HepG2 (cell line): ENCODE measurements around the gene TTC32. TPM values are rescaled to one million over a fixed set of nuclear protein-coding genes. Genes with fewer than 3 reads are reported as not detected.

Source experiments
- CC2D1A ChIP-seq: sonication (generic); formaldehyde crosslinking; IDR thresholded peaks from 2 replicates; pipeline ENCODE4 v1.8.1; 2023; ENCODE audit warnings: mild to moderate bottlenecking, missing genetic modification reagents
- HOXA7 ChIP-seq: sonication (generic); formaldehyde crosslinking; IDR thresholded peaks from 2 replicates; pipeline ENCODE4 v1.8.1; 2022; ENCODE audit warnings: mild to moderate bottlenecking, missing genetic modification reagents, moderate library complexity
- KDM3A ChIP-seq: IDR thresholded peaks from 2 replicates; pipeline ENCODE4 v1.6.1; 2018; ENCODE audit warnings: low read depth, missing compliant biosample characterization
- LCORL ChIP-seq, 2 experiments: fragments of 450-650 bp in 1 of 2; sonication (generic) in 1 of 2; formaldehyde crosslinking in 1 of 2; IDR thresholded peaks; 2 replicates each; pipeline versions ENCODE4 v1.5.0 to v1.6.1; 2017 to 2020; ENCODE audit warnings: antibody characterized with exemption in 1 of 2, missing genetic modification reagents in 1 of 2
- LRRFIP1 ChIP-seq: sonication (generic); formaldehyde crosslinking; conservative IDR thresholded peaks from 2 replicates; pipeline ENCODE4 v1.4.0; 2020; ENCODE audit warnings: missing genetic modification reagents
- MEIS2 ChIP-seq: sonication (generic); formaldehyde crosslinking; IDR thresholded peaks from 2 replicates; pipeline ENCODE4 v1.9.0; 2021; ENCODE audit warnings: mild to moderate bottlenecking, missing genetic modification reagents
- NFKB2 ChIP-seq: sonication (generic); formaldehyde crosslinking; IDR thresholded peaks from 2 replicates; pipeline ENCODE4 v1.4.0; 2020; ENCODE audit warnings: missing genetic modification reagents, borderline replicate concordance
- PAX8 ChIP-seq: sonication (generic); formaldehyde crosslinking; IDR thresholded peaks from 2 replicates; pipeline ENCODE4 v1.8.0; 2022; ENCODE audit warnings: mild to moderate bottlenecking, missing genetic modification reagents, borderline replicate concordance
- POLR2AphosphoS2 ChIP-seq: IDR thresholded peaks from 2 replicates; pipeline ENCODE4 v1.6.1; 2011; ENCODE audit warnings: low read depth, low read length, improper control_type of control experiment
- RXRA ChIP-seq: sonication (generic); formaldehyde crosslinking; IDR thresholded peaks from 2 replicates; pipeline ENCODE4 v1.5.1; 2020; ENCODE audit warnings: missing genetic modification reagents
- SNAPC2 ChIP-seq: sonication (generic); formaldehyde crosslinking; IDR thresholded peaks from 2 replicates; pipeline ENCODE4 v1.8.1; 2022; ENCODE audit warnings: mild to moderate bottlenecking, missing genetic modification reagents
- TOPORS ChIP-seq: sonication (generic); formaldehyde crosslinking; IDR thresholded peaks from 2 replicates; pipeline ENCODE4 v1.8.0; 2023; ENCODE audit warnings: mild to moderate bottlenecking, missing genetic modification reagents
- ZFP90 ChIP-seq: sonication (generic); formaldehyde crosslinking; IDR thresholded peaks from 2 replicates; pipeline ENCODE4 v1.8.0; 2022; ENCODE audit warnings: missing genetic modification reagents, mild to moderate bottlenecking, inconsistent platforms, borderline replicate concordance
- ZMYM2 ChIP-seq: sonication (generic); formaldehyde crosslinking; IDR thresholded peaks from 2 replicates; pipeline ENCODE4 v1.8.0; 2022; ENCODE audit warnings: mild to moderate bottlenecking, missing genetic modification reagents
- ZNF276 ChIP-seq: sonication (generic); formaldehyde crosslinking; IDR thresholded peaks from 2 replicates; pipeline ENCODE4 v1.4.0; 2020; ENCODE audit warnings: mild to moderate bottlenecking, low read depth, missing genetic modification reagents
- ZNF317 ChIP-seq: sonication (generic); formaldehyde crosslinking; IDR thresholded peaks from 2 replicates; pipeline ENCODE4 v1.5.0; 2020; ENCODE audit warnings: mild to moderate bottlenecking, missing genetic modification reagents
- ZNF430 ChIP-seq: sonication (generic); formaldehyde crosslinking; IDR thresholded peaks from 2 replicates; pipeline ENCODE4 v1.9.0; 2021; ENCODE audit warnings: mild to moderate bottlenecking, missing genetic modification reagents
- ZNF496 ChIP-seq: sonication (generic); formaldehyde crosslinking; IDR thresholded peaks from 2 replicates; pipeline ENCODE4 v1.8.1; 2023; ENCODE audit warnings: mild to moderate bottlenecking, moderate library complexity, missing genetic modification reagents; ENCODE audit not compliant: insufficient replicate concordance
- ZNF530 ChIP-seq: sonication (generic); formaldehyde crosslinking; IDR thresholded peaks from 2 replicates; pipeline ENCODE4 v1.5.0; 2020; ENCODE audit warnings: low read depth, mild to moderate bottlenecking, missing genetic modification reagents
- ZNF562 ChIP-seq: sonication (generic); formaldehyde crosslinking; IDR thresholded peaks from 2 replicates; pipeline ENCODE4 v1.8.0; 2022; ENCODE audit warnings: missing genetic modification reagents, borderline replicate concordance
- ZNF589 ChIP-seq: sonication (generic); formaldehyde crosslinking; conservative IDR thresholded peaks from 2 replicates; pipeline ENCODE4 v1.8.0; 2022; ENCODE audit warnings: mild to moderate bottlenecking, moderate library complexity, missing genetic modification reagents
- ZNF7 ChIP-seq: IDR thresholded peaks from 2 replicates; pipeline ENCODE4 v1.6.1; 2016; ENCODE audit warnings: missing biosample characterization, missing genetic modification reagents
- ZNF768 ChIP-seq: sonication (generic); formaldehyde crosslinking; IDR thresholded peaks from 2 replicates; pipeline ENCODE4 v1.4.0; 2020; ENCODE audit warnings: missing genetic modification reagents
- ZNF770 ChIP-seq: sonication (generic); formaldehyde crosslinking; IDR thresholded peaks from 2 replicates; pipeline ENCODE4 v1.5.0; 2020; ENCODE audit warnings: mild to moderate bottlenecking, missing genetic modification reagents
- polyA plus RNA-seq, 8 experiments: library from polyadenylated mRNA; depleted of rRNA in 3 of 8; stranded (reverse) in 7 of 8; unstranded in 1 of 8; fragments of >200 nt; fragmentation: Illumina TruSeq in 4 of 8; extraction: Trizol in 4 of 8; gene quantifications; 2 replicates each; pipeline versions ENCODE4 v1.2.1 to v1.2.3, GENCODE V29; 2011 to 2016; ENCODE audit warnings: low read depth in 4 of 8, missing spikeins in 1 of 8, mixed read lengths in 1 of 8; ENCODE audit not compliant: insufficient read depth in 1 of 8
- total RNA-seq, 5 experiments: library from RNA; depleted of rRNA; stranded (reverse); fragments of >200 nt; fragmentation: Illumina TruSeq; extraction: Trizol; gene quantifications; 2 replicates each; pipeline ENCODE4 v1.2.3, GENCODE V29; 2016; ENCODE audit warnings: low read depth in 1 of 5

TTC32 gene
- total and polyA plus RNA-seq, 2 of the 13 experiments (the other 11 are each of a cell fraction or from before 2014, with no cell fraction given) = 21.6 to 38.3 TPM

- TF ChIP-seq SNAPC2 (CRISPR knock-in tag) (no peak), ZNF7 (no peak), MEIS2 (CRISPR knock-in tag) (peak; percentile 72; the same call in 1 of the 2 replicates), HOXA7 (CRISPR knock-in tag) (no peak), ZNF589 (CRISPR knock-in tag) (no peak), KDM3A (CRISPR knock-in tag) (peak; percentile 90), ZNF276 (CRISPR knock-in tag) (peak; percentile 79), NFKB2 (CRISPR knock-in tag) (peak; percentile 71; the same call in 1 of the 2 replicates), ZMYM2 (peak; percentile 68; the same call in 1 of the 2 replicates), CC2D1A (no peak), POLR2AphosphoS2 (no peak), TOPORS (no peak), RXRA (CRISPR knock-in tag) (peak; percentile 46; the same call in 1 of the 2 replicates), ZNF430 (CRISPR knock-in tag) (0 out of 2 replicates have a peak, but pooled peaks have one; percentile 53), ZNF530 (CRISPR knock-in tag) (no peak), ZNF496 (no peak), ZNF317 (CRISPR knock-in tag) (peak; percentile 25), LCORL (IDR thresholded peaks at IDR 0.05) (no peak), LCORL (CRISPR knock-in tag; IDR thresholded peaks at IDR 0.05) (peak; percentile 89; the same call in 1 of the 2 replicates), ZFP90 (CRISPR knock-in tag) (0 out of 2 replicates have a peak, but pooled peaks have one; percentile 83), LRRFIP1 (CRISPR knock-in tag) (no peak), PAX8 (peak; percentile 11; the same call in 1 of the 2 replicates), ZNF562 (CRISPR knock-in tag) (no peak), ZNF768 (CRISPR knock-in tag) (peak; percentile 77), ZNF770 (CRISPR knock-in tag) (no peak; the same call in 1 of the 2 replicates)
These were observed 38.3 kb downstream of the TTC32 start (continued) for GRCh38 chr2:19863303-19864041.
